Measurements from ENCODE around the gene ALKBH4.
"Not testable (repeated sequence)": the region's sequence is repeated elsewhere in the genome, so short reads cannot be mapped to it uniquely, and the experiment has no call there.

ALKBH4 gene

GRCh38 chr7:102424787-102425218 lies 39.9 kb downstream of the ALKBH4 start:
- no peak for DNase-seq

DNA sequence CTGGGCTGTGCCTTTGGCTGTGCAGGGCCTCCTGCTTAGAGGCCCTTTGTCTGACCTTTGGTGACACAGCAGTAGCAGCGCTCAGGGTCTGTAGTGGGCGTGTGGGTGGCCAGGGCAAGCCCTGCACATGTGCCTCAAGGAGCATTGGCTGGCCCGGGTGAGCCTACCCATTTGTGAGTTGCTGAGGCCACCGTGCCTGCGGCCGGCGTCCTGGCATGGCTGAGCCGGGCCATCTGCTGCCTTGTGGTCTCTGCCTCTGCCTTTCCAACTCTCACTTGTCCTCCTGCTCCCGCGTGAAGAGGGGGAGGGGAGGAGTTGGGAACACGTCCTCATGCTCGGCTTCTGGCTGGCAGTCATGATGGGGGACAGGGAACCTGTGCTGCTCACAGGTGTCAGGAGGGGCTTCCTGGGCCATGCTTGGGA lies 40.5 kb downstream of the ALKBH4 start:
- DNase-seq = no peak

- DNase-seq = no peak
Measured at GRCh38 chr7:102421706-102422240, 42.9 kb downstream of the ALKBH4 start.

DNA sequence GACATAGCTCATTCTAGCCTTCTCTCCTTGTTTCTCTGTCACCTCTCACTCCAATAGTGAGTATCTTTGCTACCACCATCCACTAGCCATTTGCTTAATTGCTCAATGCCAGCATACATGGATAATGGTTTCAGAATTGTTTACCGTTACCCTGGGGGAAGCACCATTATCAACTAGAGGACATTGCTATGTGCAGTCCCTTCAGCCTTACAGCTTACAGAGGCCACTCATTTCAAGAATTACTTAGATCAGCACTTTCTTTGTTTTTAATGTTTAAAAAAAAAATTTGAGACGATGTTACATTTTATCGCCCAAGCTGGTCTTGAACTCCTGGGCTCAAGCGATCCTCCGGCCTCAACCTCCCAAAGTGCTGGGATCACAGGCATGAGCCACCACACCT lies 46.1 kb downstream of the ALKBH4 start:
- no peak for DNase-seq

- no peak for DNase-seq
Measured at GRCh38 chr7:102417105-102417504, 47.6 kb downstream of the ALKBH4 start.

DNA sequence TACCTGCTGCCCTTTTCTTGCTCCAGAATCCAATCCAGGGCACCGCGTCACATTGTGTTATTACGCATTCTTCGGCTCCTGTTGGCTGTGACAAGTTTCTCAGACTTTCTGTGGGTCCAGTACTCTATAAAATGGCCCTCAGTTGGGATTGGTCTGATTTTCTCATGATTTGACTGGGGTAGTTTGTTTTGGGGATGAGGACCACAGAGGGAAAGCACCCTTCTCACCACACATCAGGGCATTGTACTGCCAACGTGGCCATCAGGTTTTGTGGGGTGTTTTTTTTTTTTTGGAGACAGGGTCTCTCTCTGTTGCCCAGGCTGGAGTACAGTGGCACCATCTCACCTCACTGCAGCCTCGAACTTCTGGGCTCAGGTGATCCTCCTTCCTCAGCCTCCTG lies 48.3 kb downstream of the ALKBH4 start:
- DNase-seq = no peak

DNA sequence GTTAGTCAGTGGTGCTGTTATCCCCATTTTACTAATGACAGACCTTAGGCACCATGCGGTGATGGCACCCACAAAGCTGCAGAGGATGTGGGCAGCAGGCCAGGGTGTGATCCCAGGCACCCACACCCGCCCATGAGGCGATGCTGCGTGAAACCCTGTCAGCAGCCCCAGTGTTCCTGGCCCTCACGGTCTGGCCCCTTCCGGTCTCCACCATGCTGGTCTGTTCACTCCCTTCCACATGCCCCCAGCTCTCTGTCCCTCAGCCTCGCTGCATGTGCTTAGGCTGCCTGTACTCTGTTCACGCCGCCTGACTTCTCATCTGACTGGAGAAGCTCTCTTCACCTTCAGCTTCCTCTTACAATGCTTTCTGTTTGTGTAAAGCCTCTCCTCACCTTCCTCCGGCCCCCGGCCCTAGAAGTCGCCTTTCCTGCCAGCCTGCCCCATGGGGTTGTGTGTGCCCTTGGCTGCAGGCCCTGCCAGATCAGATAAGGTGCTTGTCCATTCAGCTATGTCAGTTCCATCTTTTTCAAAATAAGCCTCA lies 48.9 kb downstream of the ALKBH4 start:
- DNase-seq = no peak

- no peak for DNase-seq
Measured at GRCh38 chr7:102413611-102414010, 51.1 kb downstream of the ALKBH4 start.

DNA sequence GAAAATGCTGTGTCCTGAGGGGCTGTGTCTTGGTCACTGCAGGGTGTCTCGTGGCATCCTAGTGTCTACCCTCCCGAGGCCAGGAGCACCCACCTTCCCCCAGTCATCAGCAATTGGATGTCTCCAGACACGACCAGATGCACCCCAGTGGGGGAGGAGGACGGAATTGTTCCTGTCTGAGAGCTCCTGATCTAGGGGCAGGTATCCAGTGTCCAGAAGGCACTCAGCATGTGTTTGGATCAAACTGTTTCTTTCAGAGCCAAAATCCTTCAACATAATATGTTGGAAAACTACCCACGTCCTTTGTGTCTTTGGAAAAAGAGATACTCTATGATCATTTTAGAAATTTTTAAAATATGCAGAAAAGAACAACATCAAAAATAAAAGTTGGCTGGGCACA lies 51.6 kb downstream of the ALKBH4 start:
- no peak for DNase-seq

DNA sequence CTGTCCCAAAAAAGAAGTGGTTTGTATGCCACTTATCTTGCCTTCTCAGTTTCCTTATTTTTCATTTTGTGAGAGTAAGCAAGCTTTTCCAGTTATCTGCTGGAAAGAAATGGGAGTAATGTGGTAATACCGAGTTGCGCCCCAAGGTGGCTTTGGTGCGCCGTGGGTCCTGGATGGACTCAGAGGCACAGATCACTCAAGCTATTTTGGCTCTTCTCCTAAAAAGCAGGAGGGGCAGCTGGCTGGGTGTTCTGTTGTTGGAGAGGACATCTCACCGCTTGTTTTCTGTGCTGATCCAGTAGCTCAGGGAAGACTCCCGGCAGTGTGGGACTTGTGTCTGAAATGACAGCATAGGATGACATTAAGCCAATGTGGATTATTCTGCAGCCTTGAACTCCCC lies 52.1 kb downstream of the ALKBH4 start:
- no peak for DNase-seq

GRCh38 chr7:102410918-102411317 lies 53.7 kb downstream of the ALKBH4 start:
- DNase-seq = no peak

DNA sequence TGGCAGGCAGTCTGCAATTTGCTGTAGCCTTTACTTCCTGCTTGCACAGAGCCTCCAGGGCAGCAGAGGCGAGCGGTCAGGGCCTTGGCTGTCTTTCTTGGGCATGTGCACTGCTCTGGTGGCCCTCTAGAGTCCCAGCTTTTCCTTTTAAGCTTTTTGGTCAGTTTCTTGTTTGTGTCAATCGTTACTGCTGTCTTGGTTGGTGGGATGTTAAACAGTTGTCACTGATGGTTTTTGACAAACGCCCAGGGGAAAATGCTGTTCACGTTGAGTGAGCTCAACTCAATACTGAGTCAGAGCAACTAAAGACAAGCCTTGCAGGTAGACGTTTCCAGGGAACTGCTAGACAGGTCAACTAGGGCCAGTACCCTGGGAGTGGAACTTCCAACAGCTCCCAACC lies 54.5 kb downstream of the ALKBH4 start:
- no peak for DNase-seq

DNA sequence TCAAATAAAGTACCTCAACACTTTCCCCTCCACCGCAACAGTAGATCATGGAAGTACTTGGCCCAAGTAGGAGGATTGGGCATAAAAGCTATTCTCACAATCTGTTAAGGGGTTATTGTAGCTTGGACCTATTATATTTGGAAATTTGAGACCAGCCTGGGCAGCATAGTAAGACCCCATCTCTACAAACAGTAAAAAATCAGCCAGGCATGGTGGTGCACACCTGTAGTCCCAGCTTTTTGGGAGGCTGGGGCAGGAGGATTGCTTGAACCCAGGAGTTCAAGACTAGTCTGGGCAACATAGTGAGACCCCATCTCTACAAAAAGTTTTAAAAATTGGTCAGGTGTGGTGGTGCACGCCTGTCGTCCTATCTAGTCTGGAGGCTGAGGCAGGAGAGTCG lies 55.3 kb downstream of the ALKBH4 start:
- no peak for DNase-seq

- DNase-seq = not testable (repeated sequence)
Measured at GRCh38 chr7:102408530-102408929, 56.1 kb downstream of the ALKBH4 start.

DNA sequence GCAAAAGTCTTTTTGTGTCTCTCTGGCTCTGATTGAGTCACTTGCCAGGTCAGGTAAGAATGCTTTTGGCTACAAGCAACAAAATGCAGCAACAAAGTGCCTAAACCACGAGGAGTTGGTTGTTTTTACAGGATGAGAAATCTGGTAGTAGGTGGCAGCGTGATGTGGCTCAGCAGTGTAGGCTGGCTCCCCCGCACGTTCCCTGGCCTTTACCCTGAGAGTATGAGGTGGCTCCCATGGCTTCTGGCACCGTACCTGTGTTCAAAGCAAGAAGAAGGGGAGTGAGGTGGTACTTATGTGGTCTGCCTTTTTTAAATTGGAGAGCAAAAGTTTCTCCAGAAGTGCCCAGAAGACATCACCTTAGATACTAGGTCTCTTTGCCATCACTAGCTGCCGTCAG lies 56.8 kb downstream of the ALKBH4 start:
- no peak for DNase-seq

All from DMS79 (cell line).